Ishikawa (cell line): ENCODE measurements around the gene SINHCAF.

Source experiments
- MAX ChIP-seq: IDR thresholded peaks from 2 replicates; pipeline ENCODE4 v1.6.1; 2012
- REST ChIP-seq: IDR thresholded peaks from 2 replicates; pipeline ENCODE4 v1.6.1; 2012; ENCODE audit warnings: low read depth, mild to moderate bottlenecking
- TCF12 ChIP-seq: IDR thresholded peaks from 2 replicates; pipeline ENCODE4 v1.6.1; 2012; ENCODE audit warnings: low read depth

GRCh38 chr12:31309279-31309678 is 16.7 kb downstream of the SINHCAF start:
- no peak for TF ChIP-seq MAX
- TF ChIP-seq TCF12, result no peak
- no peak for TF ChIP-seq REST
